HEK293T (cell line): ENCODE results near the gene ZCWPW1.

ENCODE experiments used
- CTCF ChIA-PET: fragments of 350-600 bp; formaldehyde crosslinking; extraction: SDS; loops from one replicate; lab custom pipeline; 2021; ENCODE audit warnings: antibody characterized with exemption, inconsistent platforms; lab: Yijun Ruan, JAX
- POLR2A ChIA-PET: fragments of 350-600 bp; formaldehyde crosslinking; extraction: SDS; loops from one replicate; lab custom pipeline; 2020; ENCODE audit warnings: antibody characterized with exemption, inconsistent platforms; lab: Yijun Ruan, JAX
- DNase-seq: peaks from one replicate; pipeline ENCODE4 v3.0.0; 2012; ENCODE audit warnings: mixed read lengths; ENCODE audit errors: extremely low spot score
- ARNT ChIP-seq: fragments of 450-650 bp; IDR thresholded peaks from 2 replicates; pipeline ENCODE4 v1.6.1; 2017; ENCODE audit warnings: mild to moderate bottlenecking
- BHLHE40 ChIP-seq: fragments of 450-650 bp; IDR thresholded peaks from 2 replicates; pipeline ENCODE4 v1.6.1; 2016; ENCODE audit warnings: mild to moderate bottlenecking, moderate library complexity, borderline replicate concordance
- CTBP1 ChIP-seq: fragments of 450-650 bp; IDR thresholded peaks from 2 replicates; pipeline ENCODE4 v1.6.1; 2016; ENCODE audit warnings: borderline replicate concordance
- ELF4 ChIP-seq: fragments of 450-650 bp; IDR thresholded peaks from 2 replicates; pipeline ENCODE4 v1.6.1; 2017; ENCODE audit warnings: antibody characterized with exemption
- FOXA1 ChIP-seq: fragments of 450-650 bp; IDR thresholded peaks from 2 replicates; pipeline ENCODE4 v1.6.1; 2016; ENCODE audit warnings: mild to moderate bottlenecking
- FOXK2 ChIP-seq: fragments of 450-650 bp; IDR thresholded peaks from 2 replicates; pipeline ENCODE4 v1.6.1; 2016; ENCODE audit warnings: mild to moderate bottlenecking
- FOXM1 ChIP-seq: fragments of 450-650 bp; IDR thresholded peaks from 2 replicates; pipeline ENCODE4 v1.6.1; 2017; ENCODE audit warnings: mild to moderate bottlenecking, borderline replicate concordance
- HDGF ChIP-seq: fragments of 450-650 bp; IDR thresholded peaks from 2 replicates; pipeline ENCODE4 v1.6.1; 2017; ENCODE audit warnings: antibody characterized with exemption, borderline replicate concordance
- L3MBTL2 ChIP-seq: fragments of 450-650 bp; conservative IDR thresholded peaks from 2 replicates; pipeline ENCODE4 v1.6.1; 2016; ENCODE audit warnings: mild to moderate bottlenecking
- LEF1 ChIP-seq: fragments of 450-650 bp; IDR thresholded peaks from 2 replicates; pipeline ENCODE4 v1.6.1; 2017; ENCODE audit warnings: mild to moderate bottlenecking, borderline replicate concordance
- NFRKB ChIP-seq: fragments of 450-650 bp; IDR thresholded peaks from 2 replicates; pipeline ENCODE4 v1.6.1; 2016; ENCODE audit warnings: mild to moderate bottlenecking, moderate library complexity
- PKNOX1 ChIP-seq: fragments of 450-650 bp; IDR thresholded peaks from 2 replicates; pipeline ENCODE4 v1.6.1; 2016
- SP1 ChIP-seq: fragments of 450-650 bp; IDR thresholded peaks from 2 replicates; pipeline ENCODE4 v1.6.1; 2017
- SUZ12 ChIP-seq: fragments of 450-650 bp; IDR thresholded peaks from 2 replicates; pipeline ENCODE4 v1.6.1; 2016; ENCODE audit warnings: mild to moderate bottlenecking
- TARDBP ChIP-seq: fragments of 450-650 bp; IDR thresholded peaks from 2 replicates; pipeline ENCODE4 v1.6.1; 2016
- ZNF384 ChIP-seq: fragments of 450-650 bp; IDR thresholded peaks from 2 replicates; pipeline ENCODE4 v1.6.1; 2016

ZCWPW1 gene

GRCh38 chr7:100433592-100434296 is 5.2 kb upstream of the ZCWPW1 start:
- no peak for DNase-seq
- ChIA-PET POLR2A (interaction anchor here (1.6 to 3.5 kb wide), 4 partner anchors 9 to 21 kb away, joined by 3 to 28 read pairs (median 6); no protein-coding TSS in a partner anchor), CTCF (no interaction called here)
- TF ChIP-seq ARNT (no peak), FOXK2 (no peak), ELF4 (no peak), SP1 (no peak), LEF1 (no peak), PKNOX1 (no peak), SUZ12 (no peak), FOXA1 (no peak), TARDBP (no peak), CTBP1 (no peak)

DNA sequence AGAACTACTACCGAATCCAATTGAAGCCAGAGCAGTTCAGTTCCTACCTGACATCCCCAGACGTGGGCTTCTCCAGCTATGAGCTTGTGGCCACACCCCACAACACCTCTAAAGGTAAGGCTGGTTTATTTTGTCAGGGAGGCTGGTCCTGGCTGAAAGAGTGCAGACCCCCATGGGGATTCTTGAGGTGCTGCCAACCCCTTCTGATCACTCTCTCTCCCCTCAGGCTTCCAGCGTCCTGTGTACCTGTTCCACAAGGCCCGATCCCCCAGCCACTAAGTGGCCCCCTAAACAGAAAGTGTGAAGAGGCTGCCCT is 4.7 kb upstream of the ZCWPW1 start:
- ChIA-PET POLR2A (interaction anchor here (1.6 to 2.0 kb wide), 3 partner anchors 10 to 21 kb away, joined by 3 to 7 read pairs (median 5); no protein-coding TSS in a partner anchor), CTCF (no interaction called here)
- no peak for DNase-seq

GRCh38 chr7:100432621-100433275 is 4.2 kb upstream of the ZCWPW1 start:
- ChIA-PET POLR2A (interaction anchor here (1.6 to 2.0 kb wide), 2 partner anchors 10 to 22 kb away, joined by 3 to 7 read pairs; no protein-coding TSS in a partner anchor), CTCF (no interaction called here)
- no peak for TF ChIP-seq ARNT
- TF ChIP-seq SUZ12: no peak
- TF ChIP-seq BHLHE40: no peak
- no peak for TF ChIP-seq NFRKB
- TF ChIP-seq ZNF384: no peak
- TF ChIP-seq PKNOX1: no peak
- TF ChIP-seq L3MBTL2: no peak
- no peak for TF ChIP-seq ELF4
- no peak for TF ChIP-seq FOXM1
- no peak for TF ChIP-seq CTBP1
- TF ChIP-seq LEF1: no peak
- no peak for DNase-seq

More for the DNA sequence above, 4.7 kb upstream of the ZCWPW1 start:
- TF ChIP-seq ARNT (no peak), PKNOX1 (no peak), ELF4 (no peak), FOXK2 (no peak), FOXM1 (no peak), LEF1 (no peak), L3MBTL2 (no peak)

GRCh38 chr7:100432053-100432452 is 3.5 kb upstream of the ZCWPW1 start:
- TF ChIP-seq HDGF (no peak), SUZ12 (no peak)
- CTCF ChIA-PET: no interaction called here

DNA sequence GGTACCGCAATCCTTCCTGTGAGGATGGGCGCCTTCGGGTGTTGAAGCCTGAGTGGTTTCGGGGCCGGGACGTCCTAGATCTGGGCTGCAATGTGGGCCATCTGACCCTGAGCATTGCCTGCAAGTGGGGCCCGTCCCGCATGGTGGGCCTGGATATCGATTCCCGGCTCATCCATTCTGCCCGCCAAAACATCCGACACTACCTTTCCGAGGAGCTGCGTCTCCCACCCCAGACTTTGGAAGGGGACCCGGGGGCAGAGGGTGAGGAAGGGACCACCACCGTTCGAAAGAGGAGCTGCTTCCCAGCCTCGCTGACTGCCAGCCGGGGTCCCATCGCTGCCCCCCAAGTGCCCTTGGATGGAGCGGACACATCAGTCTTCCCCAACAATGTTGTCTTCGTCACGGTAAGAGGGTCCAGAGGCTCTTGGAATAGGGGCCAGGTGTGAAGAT is 2.8 kb upstream of the ZCWPW1 start:
- CTCF ChIA-PET: no interaction called here
- DNase-seq: no peak
- TF ChIP-seq PKNOX1: no peak
- no peak for TF ChIP-seq BHLHE40
- no peak for TF ChIP-seq SP1
- TF ChIP-seq L3MBTL2: no peak
- TF ChIP-seq ELF4: no peak
- POLR2A ChIA-PET: interaction anchor here (3.6 kb wide), 1 partner anchor 19 kb away, joined by 25 read pairs; no protein-coding TSS in a partner anchor

More at GRCh38 chr7:100432053-100432452, 3.5 kb upstream of the ZCWPW1 start:
- DNase-seq: no peak
- POLR2A ChIA-PET: interaction anchor here (1.6 kb wide), 1 partner anchor 22 kb away, joined by 3 read pairs; no protein-coding TSS in a partner anchor

DNA sequence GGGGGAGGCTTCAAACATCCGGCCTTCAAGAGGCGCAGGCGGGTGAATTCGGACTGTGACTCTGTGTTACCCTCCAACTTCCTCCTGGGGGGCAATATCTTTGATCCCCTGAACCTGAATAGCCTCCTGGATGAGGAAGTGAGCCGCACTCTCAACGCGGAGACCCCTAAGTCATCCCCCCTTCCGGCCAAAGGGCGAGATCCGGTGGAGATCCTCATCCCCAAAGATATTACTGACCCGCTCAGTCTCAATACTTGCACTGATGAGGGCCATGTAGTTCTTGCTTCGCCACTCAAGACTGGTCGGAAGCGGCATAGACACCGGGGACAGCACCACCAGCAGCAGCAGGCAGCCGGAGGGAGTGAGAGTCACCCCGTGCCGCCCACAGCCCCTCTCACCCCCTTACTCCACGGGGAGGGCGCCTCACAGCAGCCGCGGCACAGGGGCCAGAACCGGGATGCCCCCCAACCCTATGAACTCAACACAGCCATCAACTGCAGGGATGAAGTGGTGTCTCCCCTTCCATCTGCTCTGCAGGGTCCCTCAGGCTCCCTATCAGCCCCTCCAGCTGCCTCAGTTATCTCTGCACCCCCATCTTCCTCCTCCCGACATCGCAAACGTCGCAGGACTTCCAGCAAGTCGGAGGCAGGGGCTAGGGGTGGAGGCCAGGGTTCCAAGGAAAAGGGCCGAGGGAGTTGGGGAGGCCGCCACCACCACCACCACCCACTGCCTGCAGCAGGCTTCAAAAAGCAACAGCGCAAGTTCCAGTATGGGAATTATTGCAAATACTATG is 2.2 kb upstream of the ZCWPW1 start:
- CTCF ChIA-PET: no interaction called here
- POLR2A ChIA-PET: interaction anchor here (1.0 to 3.6 kb wide), 6 partner anchors 10 to 29 kb away, joined by 3 to 43 read pairs (median 18); no protein-coding TSS in a partner anchor
- no peak for TF ChIP-seq ARNT
- no peak for TF ChIP-seq SUZ12
- TF ChIP-seq CTBP1: no peak
- no peak for TF ChIP-seq ZNF384
- TF ChIP-seq PKNOX1: no peak
- DNase-seq: no peak
